HL-60/S4 (cell line): Measurements from ENCODE around the gene G6PC2.
"Not testable (repeated sequence)": the region's sequence is repeated elsewhere in the genome, so short reads cannot be mapped to it uniquely, and the experiment has no call there.

Source experiments
- in situ Hi-C: fragments of 300-500 bp; cut with MboI; formaldehyde crosslinking; loops from 2 replicates; pipeline ENCODE4 v1.14.3; 2022; ENCODE audit warnings: low sequenced_read_pairs

Gene G6PC2

DNA sequence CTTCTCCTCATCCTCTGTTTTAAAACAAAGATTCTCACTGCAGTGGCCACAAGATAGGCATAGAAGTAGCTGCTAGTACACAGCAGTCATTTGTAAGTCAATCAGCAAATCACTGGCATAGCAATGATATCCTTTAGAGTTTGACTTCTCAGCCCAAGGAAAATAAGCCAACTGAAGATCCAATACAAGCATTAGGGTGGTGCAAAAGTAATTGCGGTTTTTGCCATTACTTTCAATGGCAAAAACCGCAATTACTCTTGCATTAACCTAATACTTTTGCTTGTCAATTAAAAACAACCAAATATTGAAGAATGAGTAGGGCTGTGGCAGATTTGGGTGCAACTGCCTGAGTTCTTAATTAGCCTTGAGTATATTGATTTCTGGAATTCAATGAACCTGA lies 2.8 kb downstream of the G6PC2 start:
- in situ Hi-C loops, result no loop called here

DNA sequence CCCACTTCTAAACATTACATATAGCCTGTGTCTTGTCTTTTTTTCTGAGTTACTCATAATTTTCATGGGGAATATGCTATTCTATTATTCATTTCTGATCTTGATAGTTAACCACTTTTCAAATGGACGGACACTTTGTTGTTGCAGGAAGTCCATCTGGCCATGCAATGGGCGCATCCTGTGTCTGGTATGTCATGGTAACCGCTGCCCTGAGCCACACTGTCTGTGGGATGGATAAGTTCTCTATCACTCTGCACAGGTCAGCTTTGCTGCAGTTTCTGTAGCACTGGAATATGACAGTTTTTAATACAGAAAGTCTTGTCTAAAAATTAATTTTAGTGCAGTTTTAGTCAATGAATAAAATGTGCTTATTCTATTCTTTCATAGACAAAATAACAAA lies 3.3 kb downstream of the G6PC2 start:
- in situ Hi-C loops, result no loop called here

DNA sequence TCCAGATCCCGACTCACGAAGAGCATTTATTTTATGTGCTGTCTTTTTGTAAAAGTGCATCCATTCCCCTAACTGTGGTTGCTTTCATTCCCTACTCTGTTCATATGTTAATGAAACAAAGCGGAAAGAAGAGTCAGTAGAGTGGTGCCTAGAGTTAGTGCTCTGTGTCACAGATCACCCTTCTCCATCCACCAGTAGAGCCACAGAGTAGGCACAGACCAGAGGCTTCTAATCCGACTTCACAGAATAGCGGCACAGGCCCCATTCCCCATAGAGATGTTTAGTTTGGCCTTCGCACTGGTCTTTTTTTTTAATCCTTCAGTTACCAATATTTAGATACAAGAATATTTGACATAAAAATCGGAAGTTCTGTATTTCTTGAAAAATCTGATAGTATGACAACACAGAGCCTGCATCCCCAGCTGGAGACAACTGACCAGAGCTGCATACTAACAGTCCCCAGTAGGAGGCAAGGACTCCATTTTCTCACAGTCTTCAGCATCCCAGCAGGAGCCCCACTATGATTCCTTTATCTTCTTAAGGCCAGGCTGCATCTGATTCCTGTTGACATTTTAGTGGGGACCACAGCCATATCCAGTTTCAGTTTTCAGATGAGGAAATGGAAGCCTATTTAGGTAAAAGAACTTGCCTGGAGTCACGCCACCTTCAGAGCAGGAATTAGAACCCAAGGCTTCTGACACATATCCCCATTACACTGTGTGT lies 7.0 kb downstream of the G6PC2 start:
- in situ Hi-C loops, result no loop called here

DNA sequence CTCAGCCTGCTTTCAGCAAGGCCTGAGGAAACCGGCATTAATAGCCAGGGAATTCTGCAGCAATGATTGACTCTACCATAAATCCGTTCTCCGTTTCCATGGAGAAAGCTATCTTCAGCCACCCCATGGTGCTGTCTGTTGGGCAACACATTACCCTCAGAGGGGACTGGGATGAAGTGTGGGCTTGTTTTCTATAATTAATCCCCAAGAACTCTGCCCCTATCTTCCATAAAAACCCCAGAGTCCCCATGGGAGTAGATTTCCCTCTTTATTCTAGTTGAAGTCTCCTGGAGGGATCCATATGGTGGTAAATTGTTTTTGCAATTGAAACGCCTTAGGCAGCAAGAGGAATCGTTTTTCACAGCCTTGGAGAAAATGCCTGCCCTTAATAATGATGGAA lies 9.2 kb downstream of the G6PC2 start:
- in situ Hi-C loops, result no loop called here

DNA sequence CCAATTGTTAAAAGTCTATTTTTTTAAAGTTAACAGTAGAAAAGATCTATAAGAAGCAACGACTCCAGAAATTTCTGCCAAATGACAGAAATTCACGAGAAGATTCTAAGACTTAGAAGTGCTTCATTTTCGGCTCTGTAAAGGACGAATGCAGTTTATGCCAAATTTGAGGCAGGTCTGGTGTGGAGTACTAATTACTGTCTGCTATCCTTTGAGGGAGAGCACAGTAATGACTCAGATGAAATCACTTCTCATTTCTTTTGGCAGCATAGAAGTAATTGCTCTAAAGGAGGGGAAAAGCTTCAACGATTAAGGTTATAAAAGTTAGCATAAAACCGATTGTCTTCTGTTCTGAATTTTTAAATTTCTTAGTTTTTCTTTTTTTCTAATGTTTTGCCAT lies 11.4 kb downstream of the G6PC2 start:
- in situ Hi-C loops, result no loop called here

DNA sequence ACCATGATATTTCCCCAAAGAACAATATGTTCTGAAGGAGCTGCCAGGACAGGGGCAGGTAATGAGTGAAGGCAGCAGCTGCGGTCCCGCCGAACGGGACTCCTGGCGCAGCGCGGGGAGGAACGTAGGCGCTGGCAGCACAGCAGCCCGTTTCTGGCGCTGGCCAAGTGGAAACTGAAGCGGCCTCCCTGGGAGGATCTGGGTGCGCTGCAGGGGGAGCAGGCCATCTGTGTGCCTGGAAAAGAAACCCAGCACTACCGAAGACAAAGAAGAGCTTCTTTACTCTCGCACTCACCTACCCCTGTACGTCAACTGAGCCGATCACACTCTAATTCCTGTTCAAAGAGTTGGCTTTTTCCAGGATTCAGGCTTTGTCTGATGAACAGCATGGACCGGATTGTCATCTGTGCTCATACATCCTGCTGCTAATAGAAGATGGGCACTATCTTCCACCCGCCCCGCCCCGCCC lies 11.8 kb downstream of the G6PC2 start:
- in situ Hi-C loops, result no loop called here

DNA sequence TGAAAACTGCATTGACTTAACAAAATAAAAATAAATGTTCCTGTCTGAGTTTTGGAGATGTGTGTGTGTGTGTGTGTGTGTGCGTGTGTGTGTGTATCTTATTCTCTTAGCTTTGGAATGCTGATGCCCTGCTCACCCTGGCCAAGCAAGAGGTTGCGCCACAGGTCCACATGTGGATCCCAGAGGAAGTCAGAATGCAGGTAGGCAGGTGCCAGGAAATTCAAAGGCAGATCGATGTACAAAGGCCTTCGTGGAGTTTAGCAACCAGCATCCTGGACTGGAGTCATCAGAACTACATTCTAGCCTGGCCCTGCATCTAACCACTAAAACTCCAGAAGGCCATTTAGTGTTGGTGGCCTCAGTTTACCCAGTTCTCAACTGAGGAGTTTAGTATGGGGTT lies 12.4 kb downstream of the G6PC2 start:
- in situ Hi-C loops, result no loop called here

DNA sequence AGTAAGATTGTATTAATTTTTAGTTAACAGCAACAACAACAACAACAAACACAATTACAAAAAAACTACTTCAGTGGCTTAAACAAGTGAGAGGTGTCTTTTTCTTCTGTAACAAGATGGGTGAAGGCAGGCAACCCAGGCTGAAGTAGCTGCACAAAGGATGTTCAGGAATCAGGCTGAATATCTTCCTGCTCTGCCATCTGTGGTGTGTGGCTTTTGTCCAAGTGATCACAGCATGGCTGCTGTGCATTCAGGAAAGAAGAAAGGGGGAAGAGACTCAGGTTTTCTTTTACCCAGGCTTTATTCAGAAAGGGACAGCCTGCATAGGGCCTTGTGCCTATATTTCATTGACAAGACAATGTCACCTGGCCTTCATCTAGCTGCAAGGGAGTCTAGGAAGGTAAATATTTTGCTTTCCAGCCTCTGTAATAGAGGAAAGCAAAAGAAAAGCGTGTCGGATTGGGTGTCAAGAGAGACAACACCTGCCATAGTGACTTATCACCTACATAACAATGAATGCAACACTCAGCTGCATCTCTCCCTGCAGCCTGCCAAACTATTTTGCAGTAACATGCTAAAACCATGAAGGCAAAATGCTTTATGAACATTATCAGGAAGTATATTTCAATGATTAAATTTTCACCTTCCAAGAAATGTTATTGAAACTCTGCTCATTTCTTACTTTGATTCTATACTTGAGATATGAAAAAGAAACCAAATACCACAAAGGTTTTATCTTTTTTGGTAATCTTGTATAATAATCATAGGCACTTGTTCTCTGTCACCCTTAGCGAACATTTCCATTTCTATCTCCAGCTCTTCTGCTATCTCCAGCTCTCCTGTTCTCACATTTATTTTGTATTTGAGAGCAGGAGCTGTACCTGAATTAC lies 14.6 kb downstream of the G6PC2 start:
- in situ Hi-C loops, result loop anchor here (5.0 kb wide), 1 partner anchor 568 kb away; no protein-coding TSS in a partner anchor

DNA sequence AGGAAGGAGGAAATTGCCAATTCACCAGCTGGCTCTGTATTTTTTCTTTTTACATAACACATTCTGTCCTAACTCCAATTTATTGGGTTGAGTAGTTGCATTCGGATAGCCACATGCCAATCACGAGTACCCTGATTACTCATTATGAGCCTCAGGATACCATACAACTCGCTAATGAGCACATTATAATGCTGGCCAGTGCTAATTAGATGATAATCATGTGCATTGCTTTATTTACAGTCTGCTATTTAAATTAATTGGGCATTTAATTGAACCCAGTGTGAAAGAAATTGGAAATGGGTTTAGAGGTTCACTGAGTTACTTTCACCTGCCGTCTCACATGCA lies 15.2 kb downstream of the G6PC2 start:
- in situ Hi-C loops, result loop anchor here (5.0 kb wide), 1 partner anchor 569 kb away; no protein-coding TSS in a partner anchor

DNA sequence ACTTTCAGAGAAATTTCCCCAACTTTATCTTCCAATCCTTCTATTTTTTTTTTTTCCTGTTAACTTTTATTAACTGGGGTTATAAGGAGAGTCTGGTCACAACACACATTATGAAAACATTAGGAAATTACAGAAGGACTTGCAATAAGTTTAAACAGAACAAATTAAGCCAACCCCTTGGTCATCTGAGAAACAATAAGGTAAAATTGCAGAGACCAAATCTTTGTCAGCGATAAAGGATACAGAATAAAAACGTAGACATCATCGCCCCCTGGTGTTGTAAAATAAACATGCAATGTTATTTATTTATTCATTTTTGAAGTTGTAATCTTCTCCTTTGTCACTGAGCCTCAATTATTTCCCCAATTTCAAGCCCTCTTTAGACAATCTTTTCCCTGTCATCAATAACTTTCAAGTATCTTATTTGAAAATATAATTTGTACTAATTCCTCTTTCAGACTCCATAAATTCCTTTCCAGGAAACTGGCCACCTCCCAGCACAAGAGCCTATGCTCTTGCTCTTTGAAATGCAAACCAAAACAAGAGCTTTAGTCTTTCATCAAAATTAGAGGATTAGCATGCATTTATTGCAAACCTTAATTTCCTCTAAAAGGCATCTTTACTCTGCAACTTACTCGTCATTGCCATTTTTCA lies 19.5 kb downstream of the G6PC2 start:
- in situ Hi-C loops, result no loop called here

DNA sequence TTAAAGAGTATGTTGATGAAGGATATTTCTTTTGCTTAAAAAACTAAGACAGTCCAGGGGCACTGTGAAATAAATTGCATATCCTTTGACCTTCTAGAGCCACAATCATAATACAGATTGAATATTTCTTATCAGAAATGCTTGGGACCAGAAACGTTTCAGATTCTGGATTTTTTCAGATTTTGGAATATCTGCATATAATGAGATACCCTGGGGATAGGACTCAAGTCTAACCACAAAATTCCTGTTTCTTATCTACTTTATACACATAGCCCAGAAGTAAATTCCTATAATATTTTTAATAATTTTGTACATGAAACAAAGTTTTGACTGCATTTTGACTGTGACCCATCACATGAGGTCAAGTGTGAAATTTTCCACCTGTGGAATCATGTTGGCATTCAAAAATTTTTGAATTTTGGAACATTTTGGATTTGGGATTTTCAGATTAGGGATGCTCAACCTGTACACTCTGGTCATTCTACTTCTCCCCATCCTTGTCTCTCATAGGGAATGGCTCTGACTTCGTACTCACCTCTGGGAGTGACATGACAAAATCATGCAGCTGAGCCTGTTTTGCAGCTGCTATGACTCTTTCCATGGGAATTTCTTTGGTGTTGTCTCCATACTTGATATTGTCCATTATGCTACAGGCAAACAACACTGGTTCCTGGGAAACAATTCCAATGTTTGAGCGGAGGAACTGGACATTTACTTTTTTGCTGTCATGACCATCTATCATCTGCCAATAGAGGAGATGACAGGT lies 25.7 kb downstream of the G6PC2 start:
- in situ Hi-C loops, result no loop called here

DNA sequence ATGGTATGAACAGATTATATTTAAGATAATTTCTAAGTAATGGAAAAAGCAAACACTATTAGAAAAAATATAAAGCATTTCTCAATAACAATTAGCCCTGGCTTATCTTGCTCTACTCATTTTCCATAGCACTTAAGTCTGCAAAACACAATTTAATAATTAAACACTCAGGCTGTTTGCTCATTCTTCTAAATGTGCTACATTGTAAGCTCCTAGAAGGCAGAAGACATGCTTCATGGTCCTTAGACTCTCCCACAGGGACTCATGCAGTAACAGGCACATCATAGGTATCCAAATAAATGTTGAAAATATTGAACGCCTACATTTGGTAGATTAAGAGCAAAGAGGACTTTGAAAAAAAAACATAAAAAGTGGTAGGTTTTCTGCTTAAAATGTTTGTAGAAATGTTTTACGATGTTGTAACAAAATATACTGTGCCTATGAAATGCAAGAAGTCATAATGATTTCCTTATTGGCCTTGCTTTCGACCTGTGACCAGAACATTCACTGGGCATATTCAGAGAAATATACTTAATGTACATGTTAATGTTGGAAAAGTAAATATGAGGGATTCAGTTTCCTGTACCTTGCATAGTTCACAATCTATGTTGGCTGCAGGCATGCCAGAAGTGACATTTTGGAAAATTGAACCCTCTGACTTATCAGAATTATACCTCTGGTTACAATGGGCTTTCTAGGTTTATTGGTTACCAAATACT lies 27.2 kb downstream of the G6PC2 start:
- in situ Hi-C loops, result no loop called here

DNA sequence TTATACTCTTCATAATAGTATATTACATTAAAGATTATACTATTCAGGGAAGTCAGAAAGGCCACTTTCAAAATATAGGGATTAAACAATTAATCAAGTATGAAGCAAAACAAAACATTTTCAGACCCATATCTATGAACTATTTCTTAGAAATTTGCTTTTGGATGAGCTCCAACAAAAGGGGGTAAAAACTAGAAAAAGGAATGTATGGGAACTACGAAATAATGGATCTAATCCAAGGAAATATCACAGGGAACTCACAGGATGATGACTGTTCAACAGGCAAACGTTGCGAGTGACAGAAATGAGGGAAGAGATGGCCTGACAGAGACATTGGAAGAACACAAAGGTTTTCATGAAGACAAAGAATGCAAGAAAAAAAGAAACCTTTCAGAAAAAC lies 27.9 kb downstream of the G6PC2 start:
- in situ Hi-C loops, result no loop called here

DNA sequence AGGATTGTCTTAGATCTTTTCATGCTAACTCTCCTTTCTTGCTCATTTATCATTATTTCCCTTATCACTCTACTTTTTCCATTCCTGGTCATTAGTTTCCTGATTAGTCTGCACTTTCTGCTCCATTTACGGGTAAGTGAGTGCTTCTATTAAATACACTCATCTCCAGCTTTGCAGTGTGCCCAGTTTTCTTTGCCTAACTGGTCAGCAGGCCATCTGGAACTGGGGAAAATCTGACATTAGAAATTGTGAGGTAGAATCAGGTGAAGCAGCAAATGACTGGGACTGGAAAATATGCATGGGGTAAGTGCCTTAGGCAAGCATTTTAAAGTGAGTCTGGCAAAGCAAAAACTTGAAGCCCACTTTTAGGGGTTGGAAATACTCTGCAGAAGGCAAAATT lies 29.2 kb downstream of the G6PC2 start:
- in situ Hi-C loops, result no loop called here

DNA sequence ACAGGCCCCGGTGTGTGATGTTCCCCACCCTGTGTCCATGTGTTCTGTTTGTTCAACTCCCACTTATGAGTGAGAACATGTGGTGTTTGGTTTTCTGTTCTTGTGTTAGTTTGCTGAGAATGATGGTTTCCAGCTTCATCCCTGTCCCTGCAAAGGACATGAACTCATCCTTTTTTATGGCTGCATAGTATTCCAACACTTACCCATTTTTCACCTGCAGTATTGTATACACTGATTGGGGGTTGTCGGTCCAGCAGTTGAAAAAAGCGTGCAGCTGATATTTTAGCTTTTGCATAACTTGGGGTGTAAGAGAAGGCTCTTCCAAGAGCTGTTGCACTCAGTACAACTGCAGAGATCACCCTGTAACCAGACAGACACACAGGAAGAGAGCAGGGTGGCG lies 31.1 kb downstream of the G6PC2 start:
- in situ Hi-C loops, result not testable (repeated sequence)

DNA sequence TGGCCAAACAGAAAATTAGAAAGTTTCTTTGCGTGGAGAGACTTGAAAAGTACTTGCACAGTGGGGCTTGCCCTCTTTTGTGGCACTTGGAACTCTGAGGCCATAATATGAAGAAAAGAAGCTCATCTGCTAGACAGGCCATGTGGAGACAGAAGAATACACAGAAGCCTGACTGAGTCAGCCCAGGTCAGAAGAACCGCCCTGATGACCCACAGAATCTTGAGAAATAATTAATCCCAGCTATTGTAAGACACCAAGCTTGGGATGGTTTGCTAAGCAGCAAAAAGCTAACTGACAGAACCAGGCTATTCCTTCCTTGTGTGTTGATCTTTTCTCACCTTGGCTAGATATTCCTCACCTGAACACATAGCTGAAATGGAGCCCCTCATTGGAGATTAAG lies 33.7 kb downstream of the G6PC2 start:
- in situ Hi-C loops, result no loop called here

DNA sequence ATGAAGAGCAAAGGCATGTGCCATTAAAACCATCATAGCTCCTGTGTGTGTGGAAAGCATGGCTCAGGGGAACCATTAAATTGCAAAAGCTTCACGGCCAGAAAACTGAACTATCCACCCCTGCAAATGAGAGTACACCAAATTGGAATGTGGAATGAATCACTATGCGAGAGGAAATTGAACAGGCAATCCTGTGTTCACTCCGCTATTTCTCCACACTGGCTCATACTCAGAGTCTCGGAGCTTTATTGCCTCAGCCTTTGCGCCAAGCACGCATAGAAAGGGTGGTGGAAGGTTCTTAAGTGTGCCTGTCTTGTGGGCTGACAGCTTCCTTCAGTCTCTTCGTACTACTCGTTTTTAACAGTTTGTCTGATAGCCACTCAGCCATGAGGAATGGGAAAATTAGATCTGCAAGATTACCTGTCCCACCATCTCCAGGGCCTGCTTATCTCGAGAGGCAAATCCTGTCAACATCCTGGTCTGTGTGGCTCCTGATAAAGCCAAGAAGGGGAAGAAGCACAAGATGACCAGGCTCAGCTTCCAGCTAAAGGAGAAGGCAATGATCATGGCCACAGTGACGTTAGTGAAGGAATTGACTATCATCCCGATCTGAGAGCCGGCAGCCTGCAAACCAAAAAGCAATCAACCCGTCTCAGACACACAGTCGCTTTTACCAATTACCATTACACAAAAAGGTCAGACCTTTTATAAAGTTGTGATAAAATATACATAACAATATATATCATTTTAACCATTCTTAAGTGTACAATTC lies 34.9 kb downstream of the G6PC2 start:
- in situ Hi-C loops, result no loop called here

DNA sequence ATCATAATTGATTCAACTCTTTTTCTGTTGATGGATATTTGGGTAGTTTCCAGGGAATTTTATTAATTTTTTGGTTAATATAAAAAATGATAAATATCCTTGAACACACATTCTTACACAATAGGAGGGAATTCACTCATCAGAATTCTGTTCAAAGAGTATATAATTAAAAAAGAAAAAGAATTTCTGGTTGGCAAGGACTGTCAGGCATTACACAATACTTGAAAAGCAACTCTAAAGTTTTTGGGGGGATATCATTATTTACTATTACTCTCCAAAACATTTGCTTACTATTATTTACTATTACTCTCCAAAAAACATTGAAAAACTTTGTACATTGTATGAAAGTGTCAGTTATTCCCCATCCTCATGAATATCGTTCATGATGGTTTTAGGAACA lies 38.0 kb downstream of the G6PC2 start:
- in situ Hi-C loops, result no loop called here

DNA sequence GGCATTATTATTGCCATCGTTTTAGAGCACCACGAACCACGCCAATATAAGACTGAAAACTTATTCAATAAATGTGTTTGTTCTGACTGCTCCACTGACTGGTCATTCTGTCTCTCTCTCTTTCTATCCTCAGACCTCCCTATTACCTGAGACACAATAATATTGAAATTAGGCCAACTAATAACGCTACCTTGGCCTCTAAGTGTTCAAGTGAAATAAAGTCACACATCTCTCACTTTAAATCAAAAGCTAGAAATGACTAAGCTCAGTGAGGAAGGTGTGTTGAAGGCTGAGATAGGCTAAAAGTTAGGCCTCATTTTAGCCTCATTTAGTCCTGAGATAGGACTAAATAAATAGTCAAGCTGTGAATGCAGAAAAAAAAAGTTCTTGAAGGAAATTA lies 38.8 kb downstream of the G6PC2 start:
- in situ Hi-C loops, result no loop called here

DNA sequence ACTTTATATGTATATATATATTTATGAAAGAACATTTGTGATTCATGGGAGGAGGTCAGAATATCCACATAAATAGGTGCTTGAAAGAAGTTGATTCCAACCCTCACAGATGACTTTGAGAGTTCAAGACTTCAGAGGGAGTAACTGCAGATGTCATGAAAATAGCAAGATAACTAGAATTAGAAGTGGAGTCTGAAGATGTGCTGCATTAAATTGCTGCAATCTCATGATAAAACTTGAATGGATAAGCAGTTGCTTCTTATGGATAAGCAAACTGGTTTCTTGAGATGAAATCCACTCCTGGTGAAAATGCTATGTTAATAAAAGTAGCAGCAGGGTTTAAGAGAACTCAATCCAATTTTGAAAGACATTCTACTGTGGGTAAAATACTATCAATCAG lies 40.2 kb downstream of the G6PC2 start:
- in situ Hi-C loops, result no loop called here
